H4 (cell line): Measurements from ENCODE around the gene PINLYP. TPM values are rescaled to one million over a fixed set of nuclear protein-coding genes. Genes with fewer than 3 reads are reported as not detected.
"Not testable (repeated sequence)": the region's sequence is repeated elsewhere in the genome, so short reads cannot be mapped to it uniquely, and the experiment has no call there.

Experiments used
- DNase-seq: peaks from one replicate; pipeline ENCODE4 v3.0.0-alpha.2; 2015; ENCODE audit warnings: low spot score
- total RNA-seq: library from RNA; depleted of rRNA; stranded (reverse); fragments of >200 nt; shearing (Covaris generic); gene quantifications from 2 replicates; pipeline ENCODE4 v1.2.3, GENCODE V29; 2014; rRNA removed

PINLYP gene
- not detected in 2 replicates for total RNA-seq

- peak; percentile 99 for DNase-seq
Measured at GRCh38 chr19:43575156-43575950, at the start of gene PINLYP, which contains the start of gene XRCC1. PINLYP (plus strand) TSS chr19:43575801; CDS start chr19:43577192, 1,391 bp downstream. XRCC1 (minus strand) TSS chr19:43575527; CDS start chr19:43575458, 69 bp downstream.

- DNase-seq, result no peak
Measured at GRCh38 chr19:43525836-43526771, 49.5 kb upstream of the PINLYP start.

- DNase-seq, result no peak
Measured at GRCh38 chr19:43526884-43527859, 48.4 kb upstream of the PINLYP start, which contains the start of gene ETHE1. ETHE1 (minus strand) TSS chr19:43527201; CDS start chr19:43527177, 24 bp downstream.

- DNase-seq, result no peak
Measured at GRCh38 chr19:43527860-43528622, 47.6 kb upstream of the PINLYP start.

- DNase-seq, result peak; percentile 36
Measured at GRCh38 chr19:43532571-43532961, 43.0 kb upstream of the PINLYP start.

- peak; percentile 97 for DNase-seq
Measured at GRCh38 chr19:43532962-43533545, 42.5 kb upstream of the PINLYP start, which contains the start of gene ZNF575. ZNF575 (plus strand) TSS chr19:43533188; CDS start chr19:43534423, 1,235 bp downstream.

- DNase-seq, result peak; percentile 93
Measured at GRCh38 chr19:43533546-43534304, 41.9 kb upstream of the PINLYP start.

- no peak for DNase-seq
Measured at GRCh38 chr19:43534305-43534815, 41.2 kb upstream of the PINLYP start.

GRCh38 chr19:43534816-43535761 lies 40.5 kb upstream of the PINLYP start:
- DNase-seq, result peak; percentile 33

- DNase-seq, result no peak
Measured at GRCh38 chr19:43538922-43539321, 36.7 kb upstream of the PINLYP start.

GRCh38 chr19:43540381-43540780 lies 35.2 kb upstream of the PINLYP start:
- no peak for DNase-seq

- no peak for DNase-seq
Measured at GRCh38 chr19:43541920-43542650, 33.5 kb upstream of the PINLYP start.

GRCh38 chr19:43544077-43544476 lies 31.5 kb upstream of the PINLYP start:
- no peak for DNase-seq

GRCh38 chr19:43545276-43545675 lies 30.3 kb upstream of the PINLYP start:
- no peak for DNase-seq

- no peak for DNase-seq
Measured at GRCh38 chr19:43545981-43546380, 29.6 kb upstream of the PINLYP start.

GRCh38 chr19:43546581-43546980 lies 29.0 kb upstream of the PINLYP start:
- DNase-seq, result no peak

GRCh38 chr19:43547926-43548325 lies 27.7 kb upstream of the PINLYP start:
- not testable (repeated sequence) for DNase-seq
